GM12878 (cell line): ENCODE results near the gene SYT1.

Source experiments
- CBX5 ChIP-seq: sonication (generic); IDR thresholded peaks from 2 replicates; pipeline ENCODE4 v1.6.1; 2016; ENCODE audit warnings: low read depth, moderate library complexity, mild to moderate bottlenecking, inconsistent platforms
- CEBPB ChIP-seq, 2 experiments: fragments of 150-350 bp in 1 of 2; IDR thresholded peaks; 2 replicates each; pipeline ENCODE4 v1.6.1; 2012 to 2014; ENCODE audit warnings: low read depth in 2 of 2, low read length in 2 of 2, borderline replicate concordance in 1 of 2, inconsistent platforms in 1 of 2
- CHD2 ChIP-seq: IDR thresholded peaks from 2 replicates; pipeline ENCODE4 v1.6.1; 2011; ENCODE audit warnings: low read depth, low read length, improper control_type of control experiment, borderline replicate concordance
- DPF2 ChIP-seq: fragments of 450-650 bp; IDR thresholded peaks from 2 replicates; pipeline ENCODE4 v1.6.1; 2017; ENCODE audit warnings: mild to moderate bottlenecking
- NBN ChIP-seq: fragments of 450-650 bp; IDR thresholded peaks from 2 replicates; pipeline ENCODE4 v1.6.1; 2016
- NFIC ChIP-seq: IDR thresholded peaks from 2 replicates; pipeline ENCODE4 v1.6.1; 2012; ENCODE audit warnings: low read depth, mild to moderate bottlenecking, inconsistent platforms, low read length, moderate library complexity
- NFYB ChIP-seq: IDR thresholded peaks from 2 replicates; pipeline ENCODE4 v1.6.1; 2011; ENCODE audit warnings: low read depth, mild to moderate bottlenecking, low read length, improper control_type of control experiment, moderate library complexity; ENCODE audit not compliant: insufficient read depth
- POLR2A ChIP-seq: IDR thresholded peaks from 2 replicates; pipeline ENCODE4 v1.6.1; 2011; ENCODE audit warnings: low read depth, mild to moderate bottlenecking, low read length
- TARDBP ChIP-seq: IDR thresholded peaks from 2 replicates; pipeline ENCODE4 v1.6.1; 2016; ENCODE audit warnings: borderline replicate concordance
- YY1 ChIP-seq: IDR thresholded peaks from 2 replicates; pipeline ENCODE4 v1.6.1; 2011; ENCODE audit warnings: low read depth, mild to moderate bottlenecking, low read length
- ZNF207 ChIP-seq: fragments of 450-650 bp; IDR thresholded peaks from 2 replicates; pipeline ENCODE4 v1.6.1; 2014; ENCODE audit warnings: antibody characterized with exemption, mild to moderate bottlenecking, borderline replicate concordance
- TF ChIP-seq, protein P1 (sequence below): IDR thresholded peaks from 2 replicates; pipeline ENCODE4 v1.6.1; 2011; ENCODE audit warnings: low read depth, low read length, improper control_type of control experiment, borderline replicate concordance

DNA sequence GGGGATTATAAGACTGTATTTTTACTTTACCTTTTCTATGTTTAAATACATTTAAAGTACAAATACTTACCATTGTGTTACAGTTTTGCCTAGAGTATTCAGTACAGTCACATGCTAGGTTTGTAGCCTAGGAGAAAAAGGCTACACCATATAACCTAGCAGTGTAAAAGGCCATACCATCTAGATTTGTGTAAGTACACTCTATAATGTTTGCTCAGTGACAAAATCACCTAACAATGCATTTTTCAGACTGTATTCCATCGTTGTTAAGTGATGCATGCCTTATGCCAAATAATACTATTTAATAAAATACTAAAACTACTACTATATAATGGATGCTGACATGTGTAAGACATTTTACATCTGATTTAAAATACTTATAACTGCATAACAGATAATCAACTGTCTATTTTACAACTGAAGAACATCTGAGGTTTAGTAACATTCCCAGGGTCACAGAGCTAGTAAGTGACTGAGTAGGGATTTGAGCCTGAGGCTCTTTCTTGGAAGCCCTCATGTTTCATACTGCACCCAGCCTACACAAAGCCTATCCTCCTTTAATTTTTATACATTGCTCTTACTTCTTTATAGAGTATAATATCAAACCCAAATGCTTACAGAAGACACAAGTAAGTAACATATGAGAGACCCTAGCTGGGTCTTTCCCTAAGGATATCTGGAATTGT, 296.8 kb downstream of the SYT1 start:
- no peak for TF ChIP-seq DPF2
- no peak for TF ChIP-seq CBX5
- TF ChIP-seq CHD2 = no peak
- TF ChIP-seq CEBPB (IDR thresholded peaks at IDR 0.05; ENCODE audit: borderline replicate concordance in 1 of 2, low read depth in 2 of 2, low read length in 2 of 2) = no peak
- TF ChIP-seq NFIC = no peak
- no peak for TF ChIP-seq NBN
- no peak for TF ChIP-seq POLR2A
- TF ChIP-seq NFYB = no peak
- TF ChIP-seq, protein P1, sequence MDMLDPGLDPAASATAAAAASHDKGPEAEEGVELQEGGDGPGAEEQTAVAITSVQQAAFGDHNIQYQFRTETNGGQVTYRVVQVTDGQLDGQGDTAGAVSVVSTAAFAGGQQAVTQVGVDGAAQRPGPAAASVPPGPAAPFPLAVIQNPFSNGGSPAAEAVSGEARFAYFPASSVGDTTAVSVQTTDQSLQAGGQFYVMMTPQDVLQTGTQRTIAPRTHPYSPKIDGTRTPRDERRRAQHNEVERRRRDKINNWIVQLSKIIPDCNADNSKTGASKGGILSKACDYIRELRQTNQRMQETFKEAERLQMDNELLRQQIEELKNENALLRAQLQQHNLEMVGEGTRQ = no peak
- no peak for TF ChIP-seq YY1
- TF ChIP-seq ZNF207 = no peak
- no peak for TF ChIP-seq TARDBP
